Osteoblast (primary cell): ENCODE measurements around the gene GLUL. TPM values are rescaled to one million over a fixed set of nuclear protein-coding genes. Genes with fewer than 3 reads are reported as not detected.

Experiments used
- DNase-seq: peaks from one replicate; pipeline ENCODE4 v3.0.0; 2011; ENCODE audit warnings: low spot score, mixed read lengths; ENCODE audit not compliant: insufficient read length; ENCODE audit errors: missing footprints
- H2AFZ ChIP-seq: 2 replicates; pipeline ENCODE4 v1.6.0; 2011; ENCODE audit warnings: mild to moderate bottlenecking, low read length
- H3K27ac ChIP-seq: 2 replicates; pipeline ENCODE4 v1.5.1; 2011; ENCODE audit warnings: mild to moderate bottlenecking, low read depth, low read length, moderate library complexity
- H3K27me3 ChIP-seq: 2 replicates; pipeline ENCODE4 v1.6.0; 2012; ENCODE audit warnings: mild to moderate bottlenecking, control low read depth, inconsistent platforms, low read length, moderate library complexity; ENCODE audit not compliant: insufficient read depth
- H3K36me3 ChIP-seq: 2 replicates; pipeline ENCODE4 v1.5.1; 2011; ENCODE audit warnings: mild to moderate bottlenecking, low read length, control low read depth, moderate library complexity; ENCODE audit not compliant: insufficient read depth
- H3K4me1 ChIP-seq: 2 replicates; pipeline ENCODE4 v1.5.1; 2011; ENCODE audit warnings: mild to moderate bottlenecking, low read length, control low read depth, moderate library complexity; ENCODE audit not compliant: insufficient read depth
- H3K4me2 ChIP-seq: 2 replicates; pipeline ENCODE4 v1.6.0; 2011; ENCODE audit warnings: mild to moderate bottlenecking, low read length; ENCODE audit not compliant: insufficient read depth
- H3K4me3 ChIP-seq: fragments of 200-600 bp; sonication (generic); 3 replicates; pipeline ENCODE4 v1.5.1; 2012; ENCODE audit warnings: mild to moderate bottlenecking, low read length, inconsistent platforms; ENCODE audit not compliant: insufficient read depth
- H3K79me2 ChIP-seq: 2 replicates; pipeline ENCODE4 v1.6.0; 2012; ENCODE audit warnings: mild to moderate bottlenecking, low read length, control low read depth, inconsistent platforms; ENCODE audit not compliant: insufficient read depth
- H3K9me3 ChIP-seq: 2 replicates; pipeline ENCODE4 v1.5.1; 2011; ENCODE audit warnings: low read depth, low read length, control low read depth
- H4K20me1 ChIP-seq: 2 replicates; pipeline ENCODE4 v1.6.0; 2012; ENCODE audit warnings: mild to moderate bottlenecking, low read length, control low read depth; ENCODE audit not compliant: insufficient read depth
- CTCF ChIP-seq: IDR thresholded peaks from 2 replicates; pipeline ENCODE4 v1.5.1; 2011; ENCODE audit warnings: mild to moderate bottlenecking, low read depth, low read length, moderate library complexity; ENCODE audit errors: extremely low read depth
- total RNA-seq: library from RNA; depleted of rRNA; stranded (reverse); fragments of >200 nt; gene quantifications from 2 replicates; pipeline ENCODE4 v1.2.3, GENCODE V29; 2012

GLUL gene
- total RNA-seq, 1 donor = 259 TPM

- H3K36me3 ChIP-seq = peaks cover 67% of the 10 kb centered on the region
- no peaks in the 10 kb centered on the region for H3K9me3 ChIP-seq
- no peaks in the 10 kb centered on the region for H3K27me3 ChIP-seq
Measured at GRCh38 chr1:182384387-182384960, 7.1 kb downstream of the GLUL start.

DNA sequence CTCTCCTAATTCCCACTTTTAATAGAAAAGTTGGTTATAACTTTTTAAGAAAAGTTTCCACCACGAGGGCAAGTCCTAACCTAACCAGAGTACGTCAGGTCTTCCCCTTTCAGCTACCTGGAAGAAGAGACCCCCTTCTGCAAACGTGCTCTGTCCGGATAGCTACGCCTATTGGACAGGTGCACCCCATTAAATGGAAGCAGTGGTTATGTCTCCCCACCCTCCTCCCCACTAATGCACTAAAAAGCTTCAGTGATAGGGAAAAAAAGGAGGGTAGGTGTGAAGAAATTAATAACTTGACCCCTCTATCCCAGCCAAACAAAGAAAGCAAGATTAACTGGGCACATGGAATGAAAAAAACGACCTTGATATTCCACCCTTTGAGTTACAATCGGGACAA, 7.7 kb downstream of the GLUL start:
- no peaks in the 10 kb centered on the region for H3K4me1 ChIP-seq
- H3K27ac ChIP-seq = no peak overlapping the region
- no peak overlapping the region for H2AFZ ChIP-seq
- H3K9me3 ChIP-seq = no peaks in the 10 kb centered on the region
- no peak overlapping the region for H3K4me2 ChIP-seq
- no peak overlapping the region for H3K4me3 ChIP-seq
- TF ChIP-seq CTCF = no peak
- no peak for DNase-seq
- H3K36me3 ChIP-seq = peaks cover 67% of the 10 kb centered on the region
- H3K79me2 ChIP-seq = peaks cover 11% of the 10 kb centered on the region
- H4K20me1 ChIP-seq = peaks cover 13% of the 10 kb centered on the region
- no peaks in the 10 kb centered on the region for H3K27me3 ChIP-seq

More at GRCh38 chr1:182384387-182384960, 7.1 kb downstream of the GLUL start:
- Histone ChIP-seq H4K20me1 (peaks cover 18% of the 10 kb centered on the region), H2AFZ (no peak overlapping the region), H3K4me3 (no peak overlapping the region), H3K4me1 (no peaks in the 10 kb centered on the region), H3K79me2 (peaks cover 16% of the 10 kb centered on the region), H3K27ac (no peak overlapping the region), H3K4me2 (no peak overlapping the region)
- TF ChIP-seq CTCF = no peak
- no peak for DNase-seq

DNA sequence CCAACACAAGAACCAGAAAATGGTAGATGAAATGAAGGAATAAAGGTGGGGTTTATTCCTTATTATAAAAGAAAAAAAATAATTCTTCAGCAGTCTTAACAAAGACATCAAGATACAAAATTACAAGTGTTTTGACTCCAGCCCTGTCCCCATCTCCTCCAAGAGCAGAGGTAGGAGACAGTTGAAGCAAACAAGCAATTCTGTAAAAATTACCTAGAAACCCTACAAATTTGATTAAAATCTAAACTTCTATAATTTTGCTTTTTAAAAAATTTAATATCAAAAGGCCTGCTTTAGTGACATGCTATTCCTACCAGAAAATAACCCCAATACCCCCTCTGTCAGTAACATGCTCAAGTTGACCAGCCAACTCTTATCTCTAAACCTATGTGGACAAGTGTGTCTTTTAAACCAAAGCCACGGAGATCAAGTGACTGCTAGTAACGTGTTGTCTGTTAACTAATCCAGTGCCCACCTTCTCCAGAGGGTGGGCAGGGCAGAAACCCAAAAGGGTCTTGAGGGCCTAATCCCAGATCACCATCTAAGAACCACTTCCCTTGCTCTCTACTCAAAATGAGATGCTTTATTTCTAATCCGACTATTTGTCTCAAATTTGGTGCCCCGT, 8.4 kb downstream of the GLUL start:
- no peaks in the 10 kb centered on the region for H3K9me3 ChIP-seq
- DNase-seq = no peak
- H4K20me1 ChIP-seq = peaks cover 7% of the 10 kb centered on the region
- no peaks in the 10 kb centered on the region for H3K27me3 ChIP-seq
- H2AFZ ChIP-seq = no peak overlapping the region
- no peaks in the 10 kb centered on the region for H3K4me1 ChIP-seq
- peaks cover 61% of the 10 kb centered on the region for H3K36me3 ChIP-seq
- H3K4me3 ChIP-seq = no peak overlapping the region
- H3K79me2 ChIP-seq = peaks cover 3% of the 10 kb centered on the region
- no peak overlapping the region for H3K27ac ChIP-seq
- TF ChIP-seq CTCF = no peak
- no peak overlapping the region for H3K4me2 ChIP-seq

GRCh38 chr1:182381962-182382819, 9.4 kb downstream of the GLUL start:
- Histone ChIP-seq H3K27ac (no peak overlapping the region), H3K4me1 (no peaks in the 10 kb centered on the region), H3K79me2 (no peaks in the 10 kb centered on the region), H3K4me2 (no peak overlapping the region), H4K20me1 (no peaks in the 10 kb centered on the region), H2AFZ (no peak overlapping the region), H3K36me3 (peaks cover 52% of the 10 kb centered on the region), H3K27me3 (no peaks in the 10 kb centered on the region), H3K4me3 (no peak overlapping the region), H3K9me3 (no peaks in the 10 kb centered on the region)
- no peak for TF ChIP-seq CTCF
- DNase-seq = no peak
